GM18951 (cell line): ENCODE measurements around the gene LAMB4.

ENCODE experiments used
- POLR2A ChIP-seq: IDR thresholded peaks from 4 replicates; pipeline ENCODE4 v1.6.1; 2011; ENCODE audit warnings: mild to moderate bottlenecking; ENCODE audit not compliant: insufficient read length, insufficient read depth; ENCODE audit errors: extremely low read depth
- in situ Hi-C: fragments of 300-500 bp; cut with MboI; formaldehyde crosslinking; loops from one replicate; pipeline ENCODE4 v1.12.0; 2022; ENCODE audit warnings: low sequenced_read_pairs, mixed read lengths, inconsistent platforms; ENCODE audit not compliant: unreplicated experiment

LAMB4 gene

GRCh38 chr7:107980171-107980570 lies 150.0 kb downstream of the LAMB4 start:
- TF ChIP-seq POLR2A = no peak
- in situ Hi-C loops = no loop called here

- TF ChIP-seq POLR2A = no peak
- in situ Hi-C loops = no loop called here
Measured at GRCh38 chr7:107978815-107979408, 151.2 kb downstream of the LAMB4 start.

- no peak for TF ChIP-seq POLR2A
- in situ Hi-C loops = no loop called here
Measured at GRCh38 chr7:107977048-107977447, 153.1 kb downstream of the LAMB4 start.

DNA sequence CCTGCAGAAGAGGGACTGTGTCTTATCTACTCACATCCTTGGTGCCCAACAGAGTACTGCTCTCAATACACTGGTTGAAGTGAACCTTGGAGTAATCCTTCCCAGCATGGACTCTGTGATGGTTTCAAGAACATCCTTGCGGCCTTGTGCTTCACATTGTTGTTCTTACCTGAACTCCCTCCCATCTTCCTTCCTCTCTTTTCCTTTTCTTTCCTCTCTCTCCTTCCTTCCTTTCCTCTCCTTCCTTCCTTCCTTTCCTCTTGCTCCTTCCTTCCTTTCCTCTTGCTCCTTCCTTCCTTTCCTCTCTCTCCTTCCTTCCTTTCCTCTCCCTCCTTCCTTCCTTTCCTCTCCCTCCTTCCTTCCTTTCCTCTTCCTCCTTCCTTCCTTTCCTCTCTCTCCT lies 153.5 kb downstream of the LAMB4 start:
- in situ Hi-C loops = no loop called here

DNA sequence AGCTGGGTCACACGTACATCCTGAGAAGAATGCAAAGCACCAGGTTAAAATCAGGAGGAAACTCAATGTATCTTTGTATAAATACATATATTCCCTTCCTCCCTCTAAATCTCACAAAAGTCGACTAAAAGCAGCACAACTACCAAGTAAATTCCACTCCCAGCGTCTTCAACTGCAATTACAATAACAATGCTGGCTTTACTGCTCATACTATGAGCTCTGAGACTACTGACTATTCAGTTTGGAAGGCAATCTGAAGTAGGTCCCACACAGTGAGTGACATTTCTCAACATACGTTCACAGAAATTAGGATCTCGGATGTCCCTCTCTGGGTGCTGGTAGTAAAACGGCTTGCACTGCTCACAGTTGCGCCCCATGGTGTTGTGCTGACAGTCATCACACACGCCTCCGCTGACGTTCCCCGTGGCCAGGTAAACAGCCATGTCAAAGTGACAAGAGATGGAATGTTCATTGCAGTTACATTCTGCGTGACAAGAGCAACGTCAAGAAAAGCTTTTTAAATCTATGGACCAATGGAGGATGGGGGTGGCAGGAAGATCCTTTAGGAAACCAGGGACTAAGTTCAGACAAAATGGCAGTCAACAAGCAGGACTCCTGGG lies 154.7 kb downstream of the LAMB4 start:
- TF ChIP-seq POLR2A = no peak
- in situ Hi-C loops = no loop called here

More for the DNA sequence above, 153.5 kb downstream of the LAMB4 start:
- no peak for TF ChIP-seq POLR2A

DNA sequence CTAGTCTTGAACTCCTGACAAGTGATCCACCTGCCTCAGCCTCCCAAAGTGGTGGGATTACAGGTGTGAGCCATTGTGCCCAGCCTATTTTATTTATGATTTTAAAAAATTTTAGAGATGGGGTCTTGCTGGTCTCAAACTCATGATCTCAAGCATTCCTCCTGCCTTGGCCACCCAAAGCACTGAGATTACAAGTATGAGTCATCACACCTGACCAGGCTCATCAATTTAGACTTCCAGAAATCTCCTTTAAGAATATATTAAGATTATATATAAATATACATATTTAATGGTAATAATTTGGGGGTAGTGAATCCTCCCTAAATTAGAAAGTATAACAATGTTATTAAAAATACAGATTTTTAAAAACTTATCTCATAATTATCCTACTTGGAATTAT lies 156.3 kb downstream of the LAMB4 start:
- TF ChIP-seq POLR2A = no peak
- in situ Hi-C loops = no loop called here
